Measurements from ENCODE around the gene C1QTNF4.
"Not testable (repeated sequence)": the region's sequence is repeated elsewhere in the genome, so short reads cannot be mapped to it uniquely, and the experiment has no call there.

The C1QTNF4 gene

DNA sequence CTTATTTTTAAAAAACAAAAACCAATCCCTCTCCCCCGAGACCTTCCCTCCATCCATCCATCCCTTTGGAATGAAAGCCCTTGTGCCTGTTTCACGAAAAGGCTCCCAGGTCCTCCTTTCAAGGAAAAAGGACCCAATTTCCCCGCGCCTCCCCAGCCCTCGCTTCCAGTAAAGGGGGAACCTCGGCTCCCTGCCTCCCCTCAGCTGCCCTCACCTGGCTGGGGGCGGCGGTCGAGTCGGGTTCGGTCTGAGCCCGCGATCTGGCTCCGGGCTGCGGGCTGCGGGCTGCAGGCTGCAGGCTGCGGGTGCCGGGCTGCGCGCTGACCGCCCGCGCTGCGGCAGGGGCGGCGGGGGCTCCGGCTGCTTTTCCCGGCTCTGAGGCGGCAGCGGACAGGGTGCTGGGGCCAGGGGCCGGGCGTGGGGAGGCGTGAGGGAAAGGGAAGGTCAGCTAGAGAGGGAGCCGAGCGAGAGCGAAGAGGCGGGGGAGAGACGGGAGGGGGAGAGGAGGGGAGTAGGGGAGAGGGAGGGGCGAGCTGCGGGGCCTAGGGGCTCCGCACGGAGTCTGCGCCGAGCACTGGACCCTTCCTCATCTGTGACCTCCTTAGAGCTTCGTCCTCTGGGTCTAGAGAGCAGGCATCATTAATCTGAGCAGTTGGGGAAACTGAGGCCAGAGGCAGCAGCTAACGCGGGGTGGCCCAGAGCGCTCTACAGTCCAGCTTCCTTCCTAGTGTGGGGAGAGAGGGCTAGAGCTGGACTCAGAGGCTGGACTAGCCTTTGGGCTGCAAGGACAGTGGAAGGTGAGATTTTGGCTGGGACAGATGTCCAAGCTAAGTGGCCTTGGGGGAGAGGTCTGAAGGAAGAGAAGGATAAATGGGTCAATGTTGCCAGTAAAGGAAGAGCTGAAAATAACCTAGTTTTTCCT, at the start of gene C1QTNF4:
Gene C1QTNF4 (minus strand): TSS at position 478 of the 922 bp plus-strand sequence. CDS start 3,601 bp downstream, outside the sequence.
- no peak for DNase-seq

GRCh38 chr11:47642099-47642855, 48.1 kb upstream of the C1QTNF4 start, which contains the start of gene MTCH2:
MTCH2 (minus strand) TSS chr11:47642559; CDS start chr11:47642465, 94 bp downstream.
- DNase-seq: peak; percentile 94

DNA sequence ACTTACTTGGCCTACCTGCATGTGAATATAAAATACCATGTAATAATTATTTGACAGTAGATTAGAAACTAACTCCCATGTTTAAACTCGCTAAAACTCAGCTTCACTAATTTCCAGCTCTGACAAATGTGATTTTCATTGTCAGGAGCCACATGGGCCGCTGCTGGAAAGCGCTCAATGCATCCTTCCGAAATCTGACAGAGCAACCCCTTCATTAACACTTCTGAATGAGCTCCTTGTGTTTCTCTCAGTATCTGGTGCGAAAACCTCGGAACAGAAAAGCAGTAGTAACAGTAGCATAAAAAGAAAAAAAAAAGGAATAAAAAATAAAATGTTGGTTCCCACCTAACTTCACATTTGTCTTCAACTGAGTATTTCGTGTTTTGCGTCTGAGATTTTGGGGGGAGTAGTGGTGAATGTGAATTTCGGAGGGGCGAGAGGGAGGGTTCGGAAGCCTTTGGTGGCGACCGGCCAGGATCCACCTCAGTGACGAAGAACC, 47.4 kb upstream of the C1QTNF4 start:
- DNase-seq: no peak

DNA sequence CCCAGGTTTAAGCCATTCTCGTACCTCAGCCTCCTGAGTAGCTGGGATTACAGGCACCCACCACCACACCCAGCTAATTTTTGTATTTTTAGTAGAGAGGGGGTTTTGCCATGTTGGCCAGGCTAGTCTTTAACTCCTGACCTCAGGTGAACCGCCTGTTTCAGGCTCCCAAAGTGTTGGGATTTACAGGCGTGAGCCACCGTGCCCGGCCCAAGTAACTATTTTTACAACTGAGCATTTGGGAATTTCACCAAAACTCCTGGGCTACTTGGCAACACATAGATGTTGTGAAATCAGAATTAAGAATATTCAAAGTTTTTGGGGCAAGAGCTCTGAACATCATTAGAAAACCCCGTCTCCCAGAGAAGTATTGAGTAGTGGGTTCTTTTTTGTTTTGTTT, 46.3 kb upstream of the C1QTNF4 start:
- not testable (repeated sequence) for DNase-seq

GRCh38 chr11:47636331-47636730, 42.1 kb upstream of the C1QTNF4 start:
- DNase-seq: not testable (repeated sequence)

DNA sequence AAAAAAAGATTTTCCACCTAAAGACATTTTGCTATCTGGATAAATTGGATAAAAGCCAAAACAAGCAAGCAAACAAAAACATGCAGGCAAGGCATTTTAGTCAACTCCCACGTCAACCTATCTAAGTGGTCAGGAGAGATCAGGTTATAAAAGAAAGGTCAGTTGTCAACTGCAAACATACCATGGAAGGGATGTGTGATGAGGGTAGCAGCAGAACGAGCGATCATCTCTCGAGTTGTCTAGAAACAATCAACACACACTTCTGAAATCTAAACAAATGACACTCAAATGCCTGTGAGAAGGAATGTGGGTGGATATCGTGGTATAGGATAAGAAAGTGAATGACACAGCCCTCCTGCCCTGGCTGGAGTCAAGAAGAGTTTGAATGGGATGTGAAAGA, 37.3 kb upstream of the C1QTNF4 start:
- DNase-seq: no peak

DNA sequence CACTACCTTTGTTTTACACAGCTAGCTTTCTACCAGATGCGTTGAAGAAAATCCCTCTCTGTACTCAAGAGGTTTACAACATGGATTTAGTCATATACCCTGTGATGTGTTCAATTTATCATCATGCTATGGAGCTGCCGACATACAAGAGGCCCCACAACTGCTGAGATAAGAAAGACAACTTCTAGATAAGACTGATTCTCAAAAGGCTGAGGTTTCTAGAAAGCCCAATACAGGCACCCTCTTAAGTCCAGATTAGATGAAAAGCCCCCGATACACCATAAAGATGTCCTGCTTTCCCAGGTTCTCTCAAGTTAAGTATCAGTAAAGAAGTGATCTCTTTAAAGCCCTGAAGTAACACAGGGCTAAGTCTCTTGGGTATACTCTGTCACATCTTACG, 33.8 kb upstream of the C1QTNF4 start:
- DNase-seq: no peak

GRCh38 chr11:47626234-47626633, 32.0 kb upstream of the C1QTNF4 start:
- DNase-seq: no peak

- no peak for DNase-seq
These were observed 26.7 kb upstream of the C1QTNF4 start for GRCh38 chr11:47620836-47621378.

DNA sequence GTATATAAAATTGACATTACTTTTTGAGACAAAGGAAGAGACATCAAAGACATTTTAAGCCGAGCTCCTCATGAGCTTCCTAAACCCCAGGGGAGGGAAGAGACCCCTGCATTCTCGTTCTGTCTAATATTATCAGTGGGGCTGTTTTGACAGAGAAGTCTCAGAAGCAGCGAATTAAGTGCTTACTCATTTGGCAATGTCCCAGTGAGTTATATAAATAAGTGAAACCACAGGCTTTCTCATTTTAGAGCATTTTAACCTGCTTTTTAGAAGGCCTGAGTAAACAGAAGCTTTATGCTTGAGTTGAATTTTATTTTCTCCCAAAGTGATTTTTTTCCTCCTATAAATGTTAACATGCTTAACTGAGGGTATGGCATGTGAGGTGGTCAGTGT, 23.2 kb upstream of the C1QTNF4 start:
- no peak for DNase-seq

DNA sequence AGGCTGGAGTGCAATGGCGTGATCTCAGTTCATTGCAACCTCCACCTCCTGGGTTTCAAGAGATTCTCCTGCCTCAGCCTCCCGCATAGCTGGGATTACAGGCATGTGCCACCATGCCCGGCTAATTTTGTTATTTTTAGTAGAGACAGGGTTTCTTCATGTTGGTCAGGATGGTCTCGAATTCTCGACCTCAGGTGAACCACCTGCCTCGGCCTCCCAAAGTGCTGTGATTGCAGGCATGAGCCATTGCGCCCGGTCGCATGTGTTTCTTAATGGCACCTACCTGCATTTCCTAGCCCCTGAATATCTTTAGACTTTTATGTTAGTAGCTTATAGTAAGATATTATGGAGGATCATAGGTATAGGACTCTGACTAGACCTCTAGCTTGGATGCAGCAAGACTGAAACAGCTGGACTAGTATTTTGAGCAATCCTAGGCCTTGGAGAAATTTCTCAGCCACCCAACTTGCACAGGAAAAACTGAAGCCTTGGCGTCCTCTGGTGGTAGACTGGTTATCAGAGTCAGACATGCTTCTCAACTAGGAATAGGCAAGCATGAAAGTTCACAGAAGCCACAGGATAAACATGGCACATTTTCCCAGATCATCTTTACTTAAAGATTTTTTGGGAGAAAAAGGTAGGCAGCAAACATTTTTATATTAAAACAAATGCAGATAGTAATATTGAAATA, 22.7 kb upstream of the C1QTNF4 start:
- DNase-seq: no peak

DNA sequence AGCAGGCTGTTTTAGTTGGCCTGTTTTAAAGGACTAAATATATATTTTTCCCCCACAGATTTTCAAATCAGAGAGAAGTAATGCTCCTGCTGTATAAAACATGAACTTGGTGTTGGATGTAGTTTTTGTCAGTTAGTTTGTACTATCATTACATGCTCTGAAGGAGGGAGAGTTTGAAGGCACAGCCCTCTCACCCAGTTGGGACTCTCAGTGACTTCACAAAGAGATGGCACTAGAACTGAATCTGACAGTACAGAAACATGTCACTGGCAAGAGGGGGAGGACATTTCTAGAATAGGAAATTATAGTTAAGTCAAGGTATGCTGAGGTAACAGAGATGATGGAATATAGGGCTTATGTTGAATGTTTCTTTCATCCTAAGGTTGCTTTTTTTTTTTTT, 21.0 kb upstream of the C1QTNF4 start:
- DNase-seq: no peak

DNA sequence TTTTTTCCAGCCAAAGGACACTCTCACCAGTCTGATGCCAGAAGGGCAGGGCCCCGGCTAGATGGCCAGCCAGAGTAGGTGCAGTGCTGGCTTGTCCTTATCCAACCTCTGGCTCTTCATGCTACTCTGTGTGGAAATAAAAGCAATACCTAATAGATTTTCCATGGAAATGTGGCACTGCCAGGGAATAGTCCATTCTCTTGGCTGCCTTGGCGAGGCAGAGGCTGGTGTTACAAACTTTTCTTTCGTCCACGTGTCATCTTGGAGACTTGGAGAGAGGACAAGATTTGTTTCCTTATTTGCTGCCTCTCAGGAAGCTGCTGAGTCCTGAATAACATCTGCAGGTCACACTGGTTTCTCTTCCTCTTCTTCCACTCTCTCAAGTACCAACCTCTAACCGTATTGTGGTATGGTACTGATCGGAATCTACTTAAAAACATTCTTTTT, 17.2 kb upstream of the C1QTNF4 start:
- no peak for DNase-seq

GRCh38 chr11:47609675-47610074, 15.5 kb upstream of the C1QTNF4 start:
- DNase-seq: no peak

DNA sequence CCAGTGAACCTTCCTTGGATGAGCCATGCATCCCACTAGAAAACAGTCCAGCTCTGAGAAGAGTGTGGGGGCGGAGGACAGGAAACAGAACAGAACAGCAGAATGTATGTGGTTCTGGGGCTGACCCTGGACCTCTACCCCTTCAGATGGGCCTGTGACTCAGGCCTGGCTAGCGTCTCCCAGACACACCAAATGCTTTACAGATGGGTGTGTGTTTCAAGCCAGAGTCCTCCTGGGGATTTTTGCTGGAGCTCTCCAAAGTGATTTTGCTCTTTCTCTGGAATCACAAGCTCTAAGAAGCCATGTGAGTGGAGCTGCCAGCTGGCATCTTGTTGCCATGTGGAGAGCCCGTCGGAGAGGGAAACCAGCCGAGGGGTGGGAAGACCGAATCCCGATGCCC, 13.2 kb upstream of the C1QTNF4 start:
- no peak for DNase-seq

GRCh38 chr11:47606731-47607130, 12.5 kb upstream of the C1QTNF4 start:
- no peak for DNase-seq

- no peak for DNase-seq
These were observed 11.7 kb upstream of the C1QTNF4 start for GRCh38 chr11:47605921-47606320.

DNA sequence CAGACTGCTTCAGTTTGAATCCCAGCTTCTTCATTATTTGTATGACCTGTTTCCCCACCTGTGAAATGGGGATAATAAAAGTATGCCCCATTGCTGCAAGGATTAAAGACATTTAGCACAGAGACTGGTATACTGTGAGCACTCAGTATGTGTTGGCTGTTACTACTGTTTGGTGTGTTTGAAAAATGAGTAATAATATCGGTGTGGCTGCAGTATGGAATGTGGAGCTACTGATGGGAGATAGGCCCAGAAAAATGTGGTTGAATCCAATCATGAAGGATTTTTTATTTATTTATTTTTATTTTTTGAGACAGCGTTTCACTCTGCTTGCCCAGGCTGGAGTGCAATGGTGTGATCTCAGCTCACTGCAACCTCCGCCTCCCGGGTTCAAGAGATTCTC, 9.1 kb upstream of the C1QTNF4 start:
- DNase-seq: no peak

- DNase-seq: no peak
These were observed 5.7 kb upstream of the C1QTNF4 start for GRCh38 chr11:47599902-47600301.

DNA sequence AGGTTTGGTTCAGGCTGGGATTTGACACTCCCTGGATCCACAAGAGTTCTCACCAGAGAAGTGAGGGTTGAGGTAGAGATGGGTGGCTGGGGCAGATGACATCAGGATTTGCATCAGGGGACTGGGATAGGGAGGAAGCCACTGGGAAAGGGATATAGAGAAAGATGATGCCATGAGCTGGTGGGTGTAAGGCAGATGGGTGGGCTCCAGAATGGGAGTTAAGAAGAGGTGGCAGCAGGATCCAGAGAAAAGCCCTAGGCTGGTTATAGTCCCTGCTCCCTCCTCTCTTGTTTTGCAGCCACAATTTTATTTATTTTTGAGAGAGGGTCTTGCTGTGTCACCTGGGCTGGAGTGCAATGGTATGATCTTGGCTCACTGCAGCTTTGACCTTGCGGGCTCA, 1.8 kb upstream of the C1QTNF4 start:
- DNase-seq: no peak

GRCh38 chr11:47595029-47595428, 818 bp upstream of the C1QTNF4 start:
- DNase-seq: no peak

GRCh38 chr11:47593492-47593933, 698 bp downstream of the C1QTNF4 start:
- DNase-seq: no peak

DNA sequence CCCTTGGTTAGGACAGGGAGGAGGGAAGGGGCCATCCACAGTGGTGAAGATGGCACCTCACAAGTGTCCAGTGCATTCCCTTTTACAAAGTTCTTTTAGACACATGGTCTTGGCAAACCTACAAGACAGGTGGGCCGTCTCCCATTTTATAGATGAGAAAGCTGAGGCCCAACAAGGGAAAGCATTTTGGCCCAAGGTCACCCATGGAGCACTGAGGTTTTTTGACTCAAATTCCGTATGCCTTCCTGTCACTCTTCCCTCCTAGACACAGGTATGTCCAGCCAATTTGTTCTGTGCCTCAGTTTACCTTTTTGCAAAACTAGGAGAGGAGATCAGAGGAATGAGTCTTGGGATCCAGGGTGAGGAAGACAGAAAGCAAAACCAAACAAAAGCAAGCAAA, 1.2 kb downstream of the C1QTNF4 start:
- no peak for DNase-seq

All from stimulated activated CD4-positive, alpha-beta T cell treated with anti-CD3 and anti-CD28 coated beads, Interleukin-4, amount 100 ng/mL, for 4 hours (primary cell).